Fibroblast of mammary gland (primary cell): ENCODE measurements around the gene SGTB.

ENCODE experiments used
- DNase-seq: peaks from one replicate; pipeline ENCODE4 v3.0.0-alpha.2; 2010; ENCODE audit warnings: low read depth
- H3K4me3 ChIP-seq: 2 replicates; pipeline ENCODE4 v1.5.1; 2011; ENCODE audit warnings: low read depth, mild to moderate bottlenecking, low read length, moderate library complexity; ENCODE audit not compliant: control insufficient read depth
- CTCF ChIP-seq: conservative IDR thresholded peaks from 2 replicates; pipeline ENCODE4 v1.5.1; 2011; ENCODE audit warnings: low read depth, low read length, inconsistent platforms; ENCODE audit not compliant: control insufficient read depth, insufficient read depth

Gene SGTB

GRCh38 chr5:65646938-65647337, 75.0 kb downstream of the SGTB start:
- no peak for DNase-seq
- H3K4me3 ChIP-seq = no peak overlapping the region
- TF ChIP-seq CTCF = no peak

GRCh38 chr5:65640240-65640639, 81.7 kb downstream of the SGTB start:
- TF ChIP-seq CTCF = no peak
- H3K4me3 ChIP-seq = no peak overlapping the region
- no peak for DNase-seq

- DNase-seq = no peak
- no peak for TF ChIP-seq CTCF
- no peak overlapping the region for H3K4me3 ChIP-seq
These were observed 90.9 kb downstream of the SGTB start for GRCh38 chr5:65630981-65631380.

- no peak for TF ChIP-seq CTCF
- DNase-seq = peak; percentile 10
- peak overlapping the region; percentile 96 for H3K4me3 ChIP-seq
These were observed 96.2 kb downstream of the SGTB start for GRCh38 chr5:65625743-65626142.

- TF ChIP-seq CTCF = no peak
- H3K4me3 ChIP-seq = peak within 1 kb of the TSS; percentile 96
- DNase-seq = peak; percentile 88
These were observed 97.0 kb downstream of the SGTB start, which contains the start of the genes SHLD3 and TRAPPC13 for GRCh38 chr5:65624571-65625555. Gene SHLD3 (plus strand): TSS chr5:65625027. CDS start chr5:65629588, 4,561 bp downstream. Gene TRAPPC13 (plus strand): TSS chr5:65625027. CDS start chr5:65625061, 34 bp downstream.

GRCh38 chr5:65624025-65624570, 97.8 kb downstream of the SGTB start, which contains the start of gene TRIM23:
Gene TRIM23 (minus strand): TSS chr5:65624333. CDS start chr5:65624274, 59 bp downstream.
- peak; percentile 90 for DNase-seq
- TF ChIP-seq CTCF = peak; percentile 6
- H3K4me3 ChIP-seq = peak within 1 kb of the TSS; percentile 96
